ENCODE measurements around the gene ENPP6.
A peak's percentile ranks its signal among the peaks of the same experiment; 100 is the strongest.

Gene ENPP6

DNA sequence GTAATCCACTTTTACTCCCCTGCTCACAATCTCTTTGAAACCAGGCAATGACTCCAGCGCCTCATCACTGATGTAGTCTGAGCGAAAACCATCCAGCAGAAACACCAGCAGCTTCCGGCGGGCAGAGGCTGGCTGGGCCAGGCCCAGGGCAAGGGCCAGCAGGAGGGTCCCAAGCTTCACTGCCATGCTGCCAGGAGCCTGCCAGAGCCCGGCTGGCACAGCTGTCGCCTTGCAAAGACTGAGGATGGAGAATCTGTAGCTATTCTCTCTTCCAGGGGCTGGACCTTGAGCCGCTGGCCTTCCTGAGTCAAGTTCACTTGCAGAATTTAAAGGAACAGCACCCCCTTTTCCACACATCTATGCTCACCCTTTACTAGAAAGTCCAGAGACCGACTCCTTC is at the start of gene ENPP6:
Gene ENPP6, minus strand, starts transcription at position 240 of the 400 bp plus-strand sequence. Its CDS starts 54 bp downstream, at position 186.
- DNase-seq (ENCODE audit: low read depth), result no peak

DNA sequence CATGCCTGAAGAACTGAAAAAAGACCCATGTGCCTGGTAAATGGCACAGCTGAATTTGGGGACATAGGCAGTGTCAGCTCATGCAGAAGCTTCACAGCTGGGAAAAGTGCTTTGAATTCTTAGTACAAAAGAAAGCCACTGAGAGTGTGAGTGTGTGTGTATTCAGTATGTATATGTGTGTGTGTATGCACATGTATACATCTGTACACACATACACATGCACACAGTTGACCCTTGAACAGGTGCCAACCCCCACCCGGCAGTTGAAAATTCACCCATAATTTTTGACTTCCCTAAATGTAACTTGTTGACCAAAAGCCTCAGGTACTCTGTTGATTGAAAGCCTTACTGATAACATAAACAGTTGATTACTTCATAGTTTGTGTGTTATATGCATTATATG is 49.5 kb upstream of the ENPP6 start:
- no peak for DNase-seq (ENCODE audit: low read depth)

GRCh38 chr4:184265546-184266351 is 48.1 kb upstream of the ENPP6 start:
- DNase-seq (ENCODE audit: low read depth), result no peak

DNA sequence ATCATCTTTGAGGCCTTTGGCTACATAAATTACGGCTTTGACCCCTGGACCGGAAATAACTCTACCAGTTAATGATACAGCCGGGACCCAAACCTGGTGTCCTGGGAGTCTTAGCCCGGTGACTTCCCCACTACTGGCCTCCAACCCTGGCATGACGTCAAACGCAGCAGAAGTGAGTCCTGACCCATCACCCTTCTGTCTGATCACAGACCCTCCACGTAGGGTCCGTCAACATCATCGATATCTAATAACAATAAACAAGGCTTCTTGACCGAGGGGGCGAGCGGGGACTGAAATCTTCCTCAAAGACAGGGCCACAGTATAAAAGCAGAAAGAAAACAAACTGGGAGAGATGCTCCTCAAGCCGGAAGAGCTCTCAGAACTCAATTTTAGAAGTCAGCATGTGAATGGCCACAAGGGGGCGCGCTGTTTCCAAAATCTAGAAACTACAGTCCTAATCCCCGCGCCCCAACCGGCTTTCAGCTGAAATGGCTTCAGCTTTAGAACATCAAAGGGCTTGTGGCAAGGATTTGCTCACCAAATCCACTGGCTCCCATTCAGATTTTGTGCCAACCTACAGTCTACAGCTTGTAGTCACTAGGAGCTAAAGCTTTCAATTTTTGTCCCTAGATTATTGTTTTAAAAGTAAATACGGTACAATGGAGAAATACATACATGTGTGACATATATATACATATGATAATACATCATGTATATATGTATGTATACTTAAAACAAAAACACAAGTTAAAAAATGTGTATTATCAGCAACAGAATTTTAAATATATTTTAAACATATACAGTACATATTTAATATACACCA is 46.4 kb upstream of the ENPP6 start:
- peak; percentile 95 for DNase-seq (ENCODE audit: low read depth)

DNA sequence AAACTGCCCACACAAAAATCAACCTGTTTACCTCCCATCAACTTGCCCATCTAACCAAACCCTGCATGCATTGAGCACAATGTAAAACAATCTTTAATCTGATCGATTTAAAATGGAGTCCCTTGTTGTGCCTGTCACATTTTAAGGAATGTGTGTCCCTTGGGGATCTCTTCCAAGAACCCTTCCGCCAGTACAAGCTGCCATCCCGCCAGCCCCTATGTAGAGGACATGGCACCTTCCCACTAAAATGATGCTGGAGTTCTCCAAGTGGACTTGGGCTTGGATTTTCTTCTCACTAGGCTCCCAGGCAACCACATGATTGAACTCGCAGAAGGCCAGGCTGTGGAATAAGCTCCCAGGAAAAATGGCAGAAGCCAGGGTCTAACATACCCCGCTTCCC is 45.8 kb upstream of the ENPP6 start:
- DNase-seq (ENCODE audit: low read depth), result no peak

DNA sequence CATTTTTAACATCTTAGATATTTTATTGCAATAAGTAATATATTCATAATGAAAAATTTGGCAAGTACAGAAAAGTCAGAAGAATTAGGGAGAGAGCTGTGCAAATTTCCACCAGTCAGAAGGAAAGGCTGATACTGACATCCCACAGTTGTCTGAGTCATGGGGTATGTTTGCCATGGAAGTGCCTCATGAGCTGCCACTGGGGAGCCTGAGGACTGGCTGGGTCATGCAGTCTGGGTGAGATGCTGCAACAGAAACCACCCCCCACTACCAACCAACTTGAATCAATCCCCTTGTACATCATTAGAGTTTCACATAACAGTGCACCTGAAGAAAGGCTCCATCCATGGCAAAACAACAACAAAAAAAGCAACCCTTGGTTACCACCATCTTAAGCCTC is 45.2 kb upstream of the ENPP6 start:
- DNase-seq (ENCODE audit: low read depth), result no peak

DNA sequence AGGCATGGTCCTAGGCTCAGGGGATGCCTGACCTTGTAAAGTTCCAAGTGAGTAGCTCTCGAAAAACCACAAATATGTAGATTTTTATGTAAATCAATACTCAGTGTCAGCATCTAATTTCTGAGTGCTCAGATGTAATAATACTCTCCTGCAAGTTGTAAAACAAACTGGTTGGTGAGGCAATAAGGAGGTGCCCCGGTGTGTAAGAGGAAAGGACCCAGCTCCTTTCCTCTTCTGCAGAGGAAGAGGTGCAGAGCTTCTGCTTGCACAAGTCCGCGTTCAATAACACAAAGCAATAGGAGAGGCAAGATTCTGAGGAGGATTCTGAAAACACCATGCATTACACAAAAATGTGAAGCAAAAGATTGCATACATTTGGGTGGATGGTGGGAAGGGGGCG is 43.6 kb upstream of the ENPP6 start:
- DNase-seq (ENCODE audit: low read depth), result no peak

GRCh38 chr4:184259866-184260265 is 42.2 kb upstream of the ENPP6 start:
- DNase-seq (ENCODE audit: low read depth), result no peak

DNA sequence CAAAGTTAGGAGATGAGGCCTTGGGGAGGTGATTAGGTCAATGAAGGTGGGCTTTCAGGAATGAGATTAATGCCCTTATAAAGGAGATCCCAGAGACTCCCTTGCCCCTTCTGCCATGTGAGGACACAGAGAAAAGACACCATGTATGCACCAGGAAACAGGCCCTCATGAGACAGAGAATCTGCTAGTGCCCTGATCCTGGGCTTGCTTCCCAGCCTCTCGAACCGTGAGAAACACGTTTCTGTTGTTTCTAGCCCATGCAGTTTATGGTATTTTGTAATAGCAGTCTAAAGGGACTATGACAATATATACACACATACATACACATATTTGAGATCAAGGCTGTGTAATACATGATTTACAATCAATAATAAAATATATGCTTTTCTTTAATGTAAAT is 41.4 kb upstream of the ENPP6 start:
- DNase-seq (ENCODE audit: low read depth), result no peak

DNA sequence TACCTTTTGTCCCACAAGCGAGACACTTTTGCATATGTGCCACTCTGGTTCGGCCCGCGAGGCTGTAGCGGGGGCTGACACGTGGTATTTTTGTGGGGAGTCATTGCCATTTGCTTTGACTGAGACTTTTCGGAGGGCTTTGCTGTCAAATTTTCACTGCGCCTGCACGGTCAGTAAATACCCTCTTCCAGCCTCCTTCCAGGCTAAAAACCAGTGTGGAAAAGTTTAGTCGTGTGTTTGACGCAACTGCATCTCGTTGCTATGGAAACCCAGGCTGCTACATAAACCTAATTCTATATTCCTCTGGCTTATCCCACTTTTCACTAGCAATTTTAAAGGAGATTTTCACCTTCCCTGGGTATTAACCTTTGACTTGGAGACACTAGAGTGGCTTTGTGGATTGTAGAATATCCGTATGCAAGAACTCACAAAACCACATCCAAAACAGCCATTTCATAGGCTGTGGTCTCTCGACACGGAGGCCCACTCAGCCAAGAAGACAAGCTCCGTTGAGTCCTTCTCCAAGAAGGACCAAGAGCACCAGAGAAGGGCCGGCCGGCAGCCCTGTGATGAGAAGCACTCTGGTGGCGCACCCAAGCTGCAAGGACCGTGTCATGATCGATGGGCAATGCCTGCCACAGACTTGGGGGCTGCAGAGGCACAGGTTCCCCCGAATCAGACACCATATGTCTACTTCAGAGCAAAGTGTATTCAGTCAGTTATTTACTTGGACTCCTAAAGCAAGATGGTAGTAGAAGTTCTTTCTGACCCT is 38.4 kb upstream of the ENPP6 start:
- no peak for DNase-seq (ENCODE audit: low read depth)

- no peak for DNase-seq (ENCODE audit: low read depth)
Observed at GRCh38 chr4:184255361-184255760, 37.7 kb upstream of the ENPP6 start.

DNA sequence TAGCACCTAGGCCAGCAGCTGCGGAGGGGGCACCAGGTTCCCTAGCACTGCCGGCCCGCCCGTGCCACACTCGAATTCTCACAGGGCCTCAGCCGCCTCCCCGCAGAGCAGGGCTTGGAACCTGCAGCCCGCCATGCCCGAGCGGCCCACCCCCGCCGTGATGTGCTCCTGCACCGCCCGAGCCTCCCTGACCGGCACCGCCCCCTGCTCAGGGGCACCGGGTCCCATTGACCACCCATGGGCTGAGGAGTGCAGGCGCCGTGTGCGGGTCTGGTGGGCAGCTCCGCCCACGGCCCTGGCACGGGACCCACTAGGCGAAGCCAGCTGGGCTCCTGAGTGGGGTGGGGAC is 35.4 kb upstream of the ENPP6 start:
- DNase-seq (ENCODE audit: low read depth), result no peak

DNA sequence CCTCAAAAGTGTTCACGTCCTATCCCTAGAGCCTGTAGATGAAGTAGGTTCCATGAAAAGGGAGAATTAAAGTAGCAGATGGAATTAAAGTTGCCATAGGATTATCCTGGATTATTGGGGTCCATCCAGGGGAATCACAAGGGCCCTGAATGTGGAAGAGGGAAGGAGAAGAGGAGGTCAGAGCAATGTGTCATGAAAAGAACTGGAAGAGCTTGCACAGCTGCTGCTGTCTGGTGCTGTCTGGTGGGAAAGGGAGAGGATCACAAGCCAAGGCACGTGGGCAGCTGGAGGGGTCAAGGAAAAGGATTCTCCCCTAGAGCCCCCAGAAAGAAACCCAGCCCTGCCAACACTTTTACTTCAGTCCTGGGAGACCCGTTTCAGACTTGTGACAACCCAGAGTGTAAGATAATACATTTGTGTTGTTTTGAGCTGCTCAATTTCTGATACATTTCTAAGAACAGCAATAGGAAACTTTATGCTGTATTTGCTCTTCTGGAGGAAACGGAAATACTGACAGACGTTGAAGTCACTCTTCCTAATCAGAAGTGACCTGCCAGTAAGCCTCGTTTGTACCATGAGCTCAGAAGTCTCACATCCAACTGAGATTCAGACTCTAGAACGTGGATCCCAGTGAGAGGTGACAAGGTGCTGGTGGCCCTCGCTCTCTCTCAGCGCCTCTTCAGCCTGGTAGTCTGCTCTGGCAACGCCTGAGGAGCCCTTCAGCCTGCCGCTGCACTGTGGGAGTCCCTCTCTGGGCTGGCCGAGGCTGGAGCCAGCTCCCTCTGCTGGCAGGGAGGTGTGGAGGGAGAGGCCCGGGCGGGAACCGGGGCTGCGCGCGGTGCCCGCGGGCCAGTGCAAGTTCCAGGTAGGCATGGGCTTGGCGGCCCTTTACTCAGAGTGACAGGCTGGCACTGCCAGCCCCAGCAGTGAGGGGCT is 34.7 kb upstream of the ENPP6 start:
- DNase-seq (ENCODE audit: low read depth), result no peak

DNA sequence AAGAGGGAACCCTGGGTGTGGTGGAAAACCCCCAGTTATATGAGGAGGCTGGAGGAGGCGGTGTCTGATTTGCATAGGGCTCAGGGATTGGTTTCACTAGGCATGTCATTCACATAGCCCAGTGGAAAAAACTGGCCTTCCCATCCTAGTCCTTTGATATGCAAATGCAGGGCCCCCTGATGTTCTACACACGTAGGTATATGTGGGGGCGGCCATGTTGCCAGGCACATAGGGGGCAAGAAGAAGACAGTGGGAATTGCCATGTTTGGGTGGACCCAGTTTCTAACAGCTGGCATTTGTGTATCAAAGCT is 34.0 kb upstream of the ENPP6 start:
- DNase-seq (ENCODE audit: low read depth), result no peak

- no peak for DNase-seq (ENCODE audit: low read depth)
Observed at GRCh38 chr4:184250795-184251669, 33.4 kb upstream of the ENPP6 start.

DNA sequence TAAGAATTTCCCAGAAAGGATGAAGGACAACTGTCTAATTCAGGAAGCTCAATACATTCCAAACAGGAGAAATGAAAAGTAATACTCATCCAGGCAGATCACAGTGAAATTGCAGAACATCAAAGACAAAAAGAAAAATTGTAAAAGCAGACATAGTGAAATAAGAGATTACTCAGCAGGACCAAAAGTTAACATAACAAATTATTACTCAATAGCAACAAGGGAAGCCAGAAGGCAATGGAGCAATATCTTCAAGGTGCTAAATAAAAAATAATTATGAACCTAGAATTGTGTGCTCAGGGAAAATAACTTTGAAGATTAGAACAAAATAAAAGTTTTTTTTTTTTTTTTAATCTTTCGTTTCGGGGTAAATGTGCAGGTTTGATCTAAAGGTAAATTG is 30.5 kb upstream of the ENPP6 start:
- no peak for DNase-seq (ENCODE audit: low read depth)

DNA sequence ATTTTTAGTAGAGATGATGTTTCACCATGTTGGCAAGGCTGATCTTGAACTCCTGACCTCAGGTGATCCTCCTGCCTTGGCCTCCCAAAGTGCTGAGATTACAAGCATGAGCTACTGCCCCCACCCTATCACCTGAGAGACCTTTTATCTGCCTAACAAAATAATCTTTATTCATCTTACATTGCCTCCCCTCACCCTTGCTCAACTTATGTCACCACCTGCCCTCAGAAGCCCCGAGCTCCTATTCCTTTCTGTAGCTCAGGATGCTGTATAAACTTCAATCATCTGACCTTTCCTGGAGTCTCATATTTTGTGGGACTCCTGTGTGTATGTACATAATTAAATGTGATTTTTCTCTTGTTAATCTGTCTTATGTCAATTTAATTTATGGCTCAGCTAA is 29.7 kb upstream of the ENPP6 start:
- no peak for DNase-seq (ENCODE audit: low read depth)

DNA sequence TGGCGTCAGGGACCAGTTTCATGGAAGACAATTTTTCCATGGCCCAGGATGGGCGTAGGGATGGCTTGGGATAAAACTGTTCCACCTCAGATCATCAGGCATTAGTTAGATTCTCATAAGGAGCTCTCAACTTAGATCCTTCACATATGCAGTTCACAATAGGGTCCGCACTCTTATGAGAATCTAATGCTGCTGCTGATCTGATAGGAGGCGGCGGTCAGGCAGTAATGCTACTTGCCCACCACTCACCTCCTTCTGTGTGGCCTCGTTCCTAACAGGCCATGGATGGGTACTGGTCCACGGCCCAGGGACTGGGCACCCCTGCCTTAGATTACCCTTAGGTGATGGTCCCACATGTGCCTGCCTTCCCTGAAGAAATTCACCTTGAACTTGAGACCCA is 28.8 kb upstream of the ENPP6 start:
- no peak for DNase-seq (ENCODE audit: low read depth)

GRCh38 chr4:184238072-184238745 is 20.5 kb upstream of the ENPP6 start:
- no peak for DNase-seq (ENCODE audit: low read depth)

DNA sequence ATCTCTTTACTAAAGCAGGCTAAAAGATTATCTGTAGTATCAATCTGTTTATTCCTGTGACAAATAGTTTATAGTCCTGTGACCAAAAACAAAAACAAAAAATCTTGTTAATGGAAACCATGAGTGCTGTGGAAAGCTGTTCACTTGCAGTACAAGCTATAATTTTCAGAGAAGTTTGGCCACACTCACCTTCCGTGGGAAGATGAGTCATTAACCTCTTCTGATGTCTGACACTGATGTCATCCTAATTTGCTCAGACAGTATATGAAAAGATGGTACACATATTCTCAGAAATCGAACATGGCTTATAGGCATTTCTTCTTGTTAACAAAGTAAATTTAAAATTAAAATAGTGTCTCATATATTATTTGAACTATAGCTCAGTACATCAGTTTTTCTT is 19.9 kb upstream of the ENPP6 start:
- peak; percentile 27 for DNase-seq (ENCODE audit: low read depth)

All from activated gamma-delta T cell treated with anti-CD3 and anti-CD28 coated beads, Interleukin-2, amount 50 U/mL, for 16 hours (primary cell).